ENCODE measurements around the gene AQP12B.

- no peak for TF ChIP-seq EZH2 (IDR thresholded peaks at IDR 0.05; ENCODE audit: insufficient read depth, poor library complexity, severe bottlenecking)
- no peak for TF ChIP-seq EZH2phosphoT487 (IDR thresholded peaks at IDR 0.05; ENCODE audit: insufficient read depth, low read depth)
Measured at GRCh38 chr2:240651185-240651584, 31.5 kb downstream of the AQP12B start.

Data from GM23248 (cell line).